Measurements from ENCODE around the gene RNF157. TPM values are rescaled to one million over a fixed set of nuclear protein-coding genes. Genes with fewer than 3 reads are reported as not detected.
"Not testable (repeated sequence)": the region's sequence is repeated elsewhere in the genome, so short reads cannot be mapped to it uniquely, and the experiment has no call there.

RNF157 gene
- total RNA-seq, 1 donor from 2014 or later: 6.8 TPM

DNA sequence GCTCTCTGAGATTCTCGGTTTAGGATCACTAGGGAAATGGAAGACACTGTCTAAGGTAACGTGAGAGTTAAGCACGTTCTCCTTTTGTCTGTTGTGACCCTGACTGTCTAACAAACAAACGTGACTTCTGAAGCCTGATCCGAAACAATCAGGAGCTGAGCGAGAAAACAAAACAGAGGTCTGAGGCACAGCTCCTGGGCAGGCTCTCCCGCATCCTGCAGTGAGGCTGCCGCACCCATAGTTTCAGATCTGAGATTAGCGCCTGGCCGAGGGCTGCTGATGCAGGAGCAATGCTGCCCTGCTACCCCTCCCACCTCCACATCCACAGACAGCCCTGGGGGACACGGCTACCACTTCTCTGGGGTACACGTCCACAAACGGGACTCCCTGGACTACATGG is 46.7 kb downstream of the RNF157 start:
- no peak overlapping the region for H3K4me3 ChIP-seq (ENCODE audit: low read length in 3 of 3)
- no peak overlapping the region for H3K9ac ChIP-seq (ENCODE audit: low read depth in 1 of 3, low read length in 3 of 3)
- no peaks in the 10 kb centered on the region for H3K27me3 ChIP-seq (ENCODE audit: control insufficient read depth in 3 of 3, insufficient read depth in 3 of 3, low read length in 3 of 3)
- no peaks in the 10 kb centered on the region for H3K9me3 ChIP-seq (ENCODE audit: control insufficient read depth in 3 of 3, low read length in 3 of 3)
- H3K27ac ChIP-seq (ENCODE audit: low read depth, low read length): no peak overlapping the region
- peaks cover 26 to 41% (median 27%) of the 10 kb centered on the region in 3 donors for H3K4me1 ChIP-seq (ENCODE audit: control insufficient read depth in 3 of 3, insufficient read depth in 3 of 3, low read length in 3 of 3)
- no peaks in the 10 kb centered on the region for H3K36me3 ChIP-seq (ENCODE audit: control insufficient read depth in 3 of 3, insufficient read depth in 3 of 3, low read length in 3 of 3)

DNA sequence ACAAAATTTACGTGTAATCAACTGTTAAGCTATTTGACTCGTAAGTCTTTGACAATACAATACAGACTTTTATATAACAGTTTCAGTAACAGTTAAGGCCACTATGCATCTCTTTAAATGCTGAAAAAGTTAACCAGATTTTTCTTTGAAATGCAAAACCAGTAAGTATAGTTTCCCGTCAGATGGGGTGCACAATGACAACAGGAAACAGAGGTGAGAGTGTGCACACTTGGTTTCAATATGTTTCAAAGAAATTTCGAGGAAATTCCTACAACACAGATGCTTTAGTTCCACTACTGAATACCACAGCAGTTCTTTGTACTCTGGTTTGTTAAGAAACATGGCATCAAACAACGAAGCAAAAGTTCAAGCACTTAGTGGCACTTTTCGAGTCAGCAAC is 48.4 kb downstream of the RNF157 start:
- Histone ChIP-seq H3K4me1 (ENCODE audit: control insufficient read depth in 3 of 3, insufficient read depth in 3 of 3, low read length in 3 of 3) (peaks cover 14 to 35% (median 17%) of the 10 kb centered on the region in 3 donors), H3K27me3 (ENCODE audit: control insufficient read depth in 3 of 3, insufficient read depth in 3 of 3, low read length in 3 of 3) (no peaks in the 10 kb centered on the region), H3K9me3 (ENCODE audit: control insufficient read depth in 3 of 3, low read length in 3 of 3) (no peaks in the 10 kb centered on the region), H3K27ac (ENCODE audit: low read depth, low read length) (no peak overlapping the region), H3K4me3 (ENCODE audit: low read length in 3 of 3) (no peak overlapping the region), H3K9ac (ENCODE audit: low read depth in 1 of 3, low read length in 3 of 3) (no peak overlapping the region), H3K36me3 (ENCODE audit: control insufficient read depth in 3 of 3, insufficient read depth in 3 of 3, low read length in 3 of 3) (no peaks in the 10 kb centered on the region)

GRCh38 chr17:76189741-76190140 is 50.6 kb downstream of the RNF157 start:
- Histone ChIP-seq H3K4me1 (ENCODE audit: control insufficient read depth in 3 of 3, insufficient read depth in 3 of 3, low read length in 3 of 3) (peaks cover 0 to 19% (median 8%) of the 10 kb centered on the region in 3 donors), H3K27ac (ENCODE audit: low read depth, low read length) (no peak overlapping the region), H3K4me3 (ENCODE audit: low read length in 3 of 3) (no peak overlapping the region), H3K36me3 (ENCODE audit: control insufficient read depth in 3 of 3, insufficient read depth in 3 of 3, low read length in 3 of 3) (no peaks in the 10 kb centered on the region), H3K9me3 (ENCODE audit: control insufficient read depth in 3 of 3, low read length in 3 of 3) (no peaks in the 10 kb centered on the region), H3K27me3 (ENCODE audit: control insufficient read depth in 3 of 3, insufficient read depth in 3 of 3, low read length in 3 of 3) (no peaks in the 10 kb centered on the region), H3K9ac (ENCODE audit: low read depth in 1 of 3, low read length in 3 of 3) (no peak overlapping the region)

GRCh38 chr17:76189247-76189646 is 51.0 kb downstream of the RNF157 start:
- Histone ChIP-seq H3K36me3 (ENCODE audit: control insufficient read depth in 3 of 3, insufficient read depth in 3 of 3, low read length in 3 of 3) (no peaks in the 10 kb centered on the region), H3K4me1 (ENCODE audit: control insufficient read depth in 3 of 3, insufficient read depth in 3 of 3, low read length in 3 of 3) (peaks cover 3 to 19% (median 10%) of the 10 kb centered on the region in 3 donors), H3K27ac (ENCODE audit: low read depth, low read length) (no peak overlapping the region)

GRCh38 chr17:76188213-76189016 is 51.9 kb downstream of the RNF157 start:
- Histone ChIP-seq H3K36me3 (ENCODE audit: control insufficient read depth in 3 of 3, insufficient read depth in 3 of 3, low read length in 3 of 3) (no peaks in the 10 kb centered on the region), H3K27ac (ENCODE audit: low read depth, low read length) (no peak overlapping the region), H3K4me3 (ENCODE audit: low read length in 3 of 3) (no peak overlapping the region), H3K4me1 (ENCODE audit: control insufficient read depth in 3 of 3, insufficient read depth in 3 of 3, low read length in 3 of 3) (peaks cover 3 to 19% (median 10%) of the 10 kb centered on the region in 3 donors), H3K9ac (ENCODE audit: low read depth in 1 of 3, low read length in 3 of 3) (peak overlapping the region in 1 of 3 donors; percentile 10), H3K27me3 (ENCODE audit: control insufficient read depth in 3 of 3, insufficient read depth in 3 of 3, low read length in 3 of 3) (no peaks in the 10 kb centered on the region), H3K9me3 (ENCODE audit: control insufficient read depth in 3 of 3, low read length in 3 of 3) (no peaks in the 10 kb centered on the region)

More at GRCh38 chr17:76189247-76189646, 51.0 kb downstream of the RNF157 start:
- no peaks in the 10 kb centered on the region for H3K9me3 ChIP-seq (ENCODE audit: control insufficient read depth in 3 of 3, low read length in 3 of 3)
- no peaks in the 10 kb centered on the region for H3K27me3 ChIP-seq (ENCODE audit: control insufficient read depth in 3 of 3, insufficient read depth in 3 of 3, low read length in 3 of 3)
- no peak overlapping the region for H3K4me3 ChIP-seq (ENCODE audit: low read length in 3 of 3)
- H3K9ac ChIP-seq (ENCODE audit: low read depth in 1 of 3, low read length in 3 of 3): no peak overlapping the region

- not testable (repeated sequence) for H3K27ac ChIP-seq (ENCODE audit: low read depth, low read length); H3K9me3 ChIP-seq (ENCODE audit: control insufficient read depth in 3 of 3, low read length in 3 of 3); H3K36me3 ChIP-seq (ENCODE audit: control insufficient read depth in 3 of 3, insufficient read depth in 3 of 3, low read length in 3 of 3); H3K9ac ChIP-seq (ENCODE audit: low read depth in 1 of 3, low read length in 3 of 3); H3K4me3 ChIP-seq (ENCODE audit: low read length in 3 of 3); H3K27me3 ChIP-seq (ENCODE audit: control insufficient read depth in 3 of 3, insufficient read depth in 3 of 3, low read length in 3 of 3)
- peaks cover 3 to 25% (median 16%) of the 10 kb centered on the region in 3 donors for H3K4me1 ChIP-seq (ENCODE audit: control insufficient read depth in 3 of 3, insufficient read depth in 3 of 3, low read length in 3 of 3)
Observed at GRCh38 chr17:76186774-76187173, 53.5 kb downstream of the RNF157 start.

DNA sequence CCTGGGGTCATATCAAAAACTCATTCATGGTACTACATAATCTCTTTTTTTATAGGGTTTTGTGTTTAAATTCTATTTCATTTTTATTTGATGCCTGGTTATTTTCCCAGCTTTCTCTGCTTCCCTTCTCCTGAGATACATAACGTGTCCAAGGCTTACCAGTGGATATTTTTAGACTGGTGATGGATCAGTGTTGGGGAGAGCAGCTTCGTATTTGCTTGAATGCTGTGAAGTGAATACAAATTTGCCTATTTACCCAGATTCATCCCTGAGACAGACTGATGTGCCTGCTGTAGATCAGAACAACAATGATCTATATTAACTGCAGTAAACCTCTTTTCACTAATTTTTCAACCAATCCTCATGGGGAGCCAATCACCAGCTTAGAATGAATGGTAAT is 56.0 kb downstream of the RNF157 start:
- Histone ChIP-seq H3K27ac (ENCODE audit: low read depth, low read length) (no peak overlapping the region), H3K4me1 (ENCODE audit: control insufficient read depth in 3 of 3, insufficient read depth in 3 of 3, low read length in 3 of 3) (peaks cover 3 to 25% (median 16%) of the 10 kb centered on the region in 3 donors), H3K36me3 (ENCODE audit: control insufficient read depth in 3 of 3, insufficient read depth in 3 of 3, low read length in 3 of 3) (no peaks in the 10 kb centered on the region), H3K27me3 (ENCODE audit: control insufficient read depth in 3 of 3, insufficient read depth in 3 of 3, low read length in 3 of 3) (no peaks in the 10 kb centered on the region), H3K9me3 (ENCODE audit: control insufficient read depth in 3 of 3, low read length in 3 of 3) (no peaks in the 10 kb centered on the region), H3K4me3 (ENCODE audit: low read length in 3 of 3) (no peak overlapping the region), H3K9ac (ENCODE audit: low read depth in 1 of 3, low read length in 3 of 3) (no peak overlapping the region)

GRCh38 chr17:76182016-76182764 is 58.1 kb downstream of the RNF157 start:
- peaks cover 3 to 22% (median 13%) of the 10 kb centered on the region in 3 donors for H3K4me1 ChIP-seq (ENCODE audit: control insufficient read depth in 3 of 3, insufficient read depth in 3 of 3, low read length in 3 of 3)
- no peaks in the 10 kb centered on the region for H3K27me3 ChIP-seq (ENCODE audit: control insufficient read depth in 3 of 3, insufficient read depth in 3 of 3, low read length in 3 of 3)
- no peak overlapping the region for H3K27ac ChIP-seq (ENCODE audit: low read depth, low read length)
- no peak overlapping the region for H3K9ac ChIP-seq (ENCODE audit: low read depth in 1 of 3, low read length in 3 of 3)
- no peaks in the 10 kb centered on the region for H3K36me3 ChIP-seq (ENCODE audit: control insufficient read depth in 3 of 3, insufficient read depth in 3 of 3, low read length in 3 of 3)
- H3K4me3 ChIP-seq (ENCODE audit: low read length in 3 of 3): no peak overlapping the region
- no peaks in the 10 kb centered on the region for H3K9me3 ChIP-seq (ENCODE audit: control insufficient read depth in 3 of 3, low read length in 3 of 3)

GRCh38 chr17:76179496-76180467 is 60.5 kb downstream of the RNF157 start:
- H3K27me3 ChIP-seq (ENCODE audit: control insufficient read depth in 3 of 3, insufficient read depth in 3 of 3, low read length in 3 of 3): no peaks in the 10 kb centered on the region
- H3K4me3 ChIP-seq (ENCODE audit: low read length in 3 of 3): no peak overlapping the region
- peaks cover 3 to 22% (median 13%) of the 10 kb centered on the region in 3 donors for H3K4me1 ChIP-seq (ENCODE audit: control insufficient read depth in 3 of 3, insufficient read depth in 3 of 3, low read length in 3 of 3)
- H3K9me3 ChIP-seq (ENCODE audit: control insufficient read depth in 3 of 3, low read length in 3 of 3): no peaks in the 10 kb centered on the region
- H3K36me3 ChIP-seq (ENCODE audit: control insufficient read depth in 3 of 3, insufficient read depth in 3 of 3, low read length in 3 of 3): no peaks in the 10 kb centered on the region
- H3K27ac ChIP-seq (ENCODE audit: low read depth, low read length): no peak overlapping the region
- H3K9ac ChIP-seq (ENCODE audit: low read depth in 1 of 3, low read length in 3 of 3): no peak overlapping the region

Measured in skeletal muscle tissue (tissue), 4 donors.